MM.1S (cell line): Measurements from ENCODE around the gene VAMP1.

ENCODE experiments used
- DNase-seq: peaks from one replicate; pipeline ENCODE4 v3.0.0-alpha.2; 2015
- H2AFZ ChIP-seq: fragments of 300-600 bp; sonication (generic); 2 replicates; pipeline ENCODE4 v1.6.0; 2016; ENCODE audit warnings: antibody characterized with exemption, low read length
- H3F3A ChIP-seq: fragments of 300-600 bp; sonication (generic); 2 replicates; pipeline ENCODE4 v1.6.1; 2016; ENCODE audit warnings: mild to moderate bottlenecking, antibody characterized with exemption, low read length, moderate library complexity, mixed read lengths; ENCODE audit not compliant: insufficient read depth
- H3K27ac ChIP-seq: fragments of 300-600 bp; sonication (generic); 2 replicates; pipeline ENCODE4 v1.5.1; 2016; ENCODE audit warnings: mild to moderate bottlenecking, low read length
- H3K27me3 ChIP-seq: fragments of 300-600 bp; sonication (generic); replicated peaks from 2 replicates; pipeline ENCODE4 v1.6.0; 2016; ENCODE audit warnings: low read length; ENCODE audit not compliant: insufficient read depth
- H3K36me3 ChIP-seq: fragments of 300-600 bp; sonication (generic); replicated peaks from 2 replicates; pipeline ENCODE4 v1.6.1; 2016; ENCODE audit warnings: mild to moderate bottlenecking, low read length, mixed read lengths; ENCODE audit not compliant: insufficient read depth
- H3K4me1 ChIP-seq: fragments of 300-600 bp; sonication (generic); 2 replicates; pipeline ENCODE4 v1.6.1; 2016; ENCODE audit warnings: low read length, mixed read lengths
- H3K4me2 ChIP-seq: fragments of 300-600 bp; sonication (generic); 2 replicates; pipeline ENCODE4 v1.6.0; 2016; ENCODE audit warnings: low read depth, low read length
- H3K4me3 ChIP-seq: fragments of 300-600 bp; sonication (generic); 2 replicates; pipeline ENCODE4 v1.5.1; 2016; ENCODE audit warnings: low read length, mixed read lengths
- H3K79me2 ChIP-seq: fragments of 300-600 bp; sonication (generic); 2 replicates; pipeline ENCODE4 v1.6.1; 2016; ENCODE audit warnings: mixed run types, low read length, mixed read lengths
- H3K9ac ChIP-seq: fragments of 300-600 bp; sonication (generic); 2 replicates; pipeline ENCODE4 v1.6.1; 2016; ENCODE audit warnings: low read length, mixed read lengths
- H3K9me2 ChIP-seq: fragments of 300-600 bp; sonication (generic); replicated peaks from 2 replicates; pipeline ENCODE4 v1.6.1; 2016; ENCODE audit warnings: mild to moderate bottlenecking, low read length, mixed read lengths; ENCODE audit not compliant: insufficient read depth
- H3K9me3 ChIP-seq: fragments of 300-600 bp; sonication (generic); replicated peaks from 2 replicates; pipeline ENCODE4 v1.6.1; 2016; ENCODE audit warnings: mild to moderate bottlenecking, low read length, mixed read lengths; ENCODE audit not compliant: insufficient read depth
- H4K20me1 ChIP-seq: fragments of 300-600 bp; sonication (generic); 2 replicates; pipeline ENCODE4 v1.6.1; 2016; ENCODE audit warnings: mild to moderate bottlenecking, low read length, moderate library complexity, mixed read lengths; ENCODE audit not compliant: insufficient read depth
- CTCF ChIP-seq: fragments of 300-600 bp; sonication (generic); IDR thresholded peaks from 2 replicates; pipeline ENCODE4 v1.5.1; 2016; ENCODE audit warnings: antibody characterized with exemption, low read length, mixed read lengths
- EZH2 ChIP-seq: fragments of 300-600 bp; sonication (generic); optimal IDR thresholded peaks from 2 replicates; pipeline ENCODE3; 2017; ENCODE audit warnings: low read depth, mild to moderate bottlenecking, antibody characterized with exemption, low read length, mixed read lengths
- EZH2phosphoT487 ChIP-seq: fragments of 300-600 bp; sonication (generic); IDR thresholded peaks from 2 replicates; pipeline ENCODE4 v1.6.1; 2018; ENCODE audit warnings: antibody characterized with exemption, low read length

The VAMP1 gene

GRCh38 chr12:6452245-6452943, 18.1 kb downstream of the VAMP1 start:
- Histone ChIP-seq H3K4me3 (peak overlapping the region; percentile 80), H3K27ac (peak overlapping the region; percentile 85), H3K9me3 (no peaks in the 10 kb centered on the region), H3K4me2 (peak overlapping the region; percentile 98), H3F3A (peaks cover 12% of the 10 kb centered on the region), H3K9me2 (no peaks in the 10 kb centered on the region), H2AFZ (0 out of 2 replicates have a peak overlapping the region, but pooled peaks have one; percentile 5), H3K4me1 (peaks cover 20% of the 10 kb centered on the region), H3K36me3 (0 out of 2 replicates have a peak, but pooled peaks cover 7% of the 10 kb centered on the region), H3K79me2 (peaks cover 48% of the 10 kb centered on the region), H3K27me3 (no peaks in the 10 kb centered on the region), H3K9ac (peak overlapping the region; percentile 95), H4K20me1 (no peaks in the 10 kb centered on the region)
- peak; percentile 50 for DNase-seq
- no peak for TF ChIP-seq EZH2phosphoT487

DNA sequence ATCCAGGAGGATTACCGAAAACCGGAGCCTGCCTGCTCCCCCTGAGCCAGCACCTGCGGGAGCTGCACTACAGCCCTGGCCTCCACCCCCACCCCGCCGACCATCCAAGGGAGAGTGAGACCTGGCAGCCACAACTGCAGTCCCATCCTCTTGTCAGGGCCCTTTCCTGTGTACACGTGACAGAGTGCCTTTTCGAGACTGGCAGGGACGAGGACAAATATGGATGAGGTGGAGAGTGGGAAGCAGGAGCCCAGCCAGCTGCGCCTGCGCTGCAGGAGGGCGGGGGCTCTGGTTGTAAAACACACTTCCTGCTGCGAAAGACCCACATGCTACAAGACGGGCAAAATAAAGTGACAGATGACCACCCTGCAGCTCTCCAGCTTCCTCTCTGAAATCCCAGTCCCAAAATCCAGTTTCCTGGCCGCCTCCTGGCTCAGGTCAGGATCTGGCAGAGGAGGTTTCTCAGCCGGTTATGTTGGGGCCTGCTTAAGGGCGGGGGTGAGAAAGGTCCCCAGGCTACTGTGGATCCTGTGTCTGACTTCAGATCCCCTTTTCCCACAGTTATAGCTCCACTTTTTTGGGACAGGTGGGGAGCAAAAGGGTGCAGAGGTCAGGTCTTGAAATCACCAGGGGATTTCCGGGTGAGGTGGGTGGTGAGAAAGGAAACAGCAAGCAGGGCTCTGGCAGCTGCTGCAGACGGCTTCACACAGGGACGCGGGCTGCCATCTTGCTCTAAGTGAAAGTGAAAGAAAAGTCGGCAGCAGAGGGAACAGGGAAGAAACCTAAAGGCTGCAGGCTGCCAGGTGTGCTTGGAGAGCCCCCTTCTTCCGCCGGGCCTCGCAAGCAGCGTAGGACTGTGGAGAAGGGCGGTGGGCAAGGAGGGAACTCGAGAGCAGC, 18.9 kb downstream of the VAMP1 start, which contains the start of gene TAPBPL:
Gene TAPBPL (plus strand): TSS at position 695 of the 897 bp plus-strand sequence. CDS start 207 bp downstream, outside the sequence.
- Histone ChIP-seq H3K4me2 (peak within 1 kb of the TSS; percentile 98), H3K4me1 (peaks cover 28% of the 10 kb centered on the region), H3K9ac (peak within 1 kb of the TSS; percentile 95), H3K9me3 (no peaks in the 10 kb centered on the region), H3K27ac (peak within 1 kb of the TSS; percentile 85), H3K27me3 (no peaks in the 10 kb centered on the region), H3K9me2 (no peaks in the 10 kb centered on the region), H3K4me3 (peak within 1 kb of the TSS; percentile 80), H2AFZ (peak within 1 kb of the TSS; percentile 65), H3K36me3 (0 out of 2 replicates have a peak, but pooled peaks cover 3% of the 10 kb centered on the region), H3K79me2 (peaks cover 41% of the 10 kb centered on the region), H3F3A (peaks cover 20% of the 10 kb centered on the region), H4K20me1 (no peaks in the 10 kb centered on the region)
- DNase-seq, result peak; percentile 87
- no peak for TF ChIP-seq CTCF

DNA sequence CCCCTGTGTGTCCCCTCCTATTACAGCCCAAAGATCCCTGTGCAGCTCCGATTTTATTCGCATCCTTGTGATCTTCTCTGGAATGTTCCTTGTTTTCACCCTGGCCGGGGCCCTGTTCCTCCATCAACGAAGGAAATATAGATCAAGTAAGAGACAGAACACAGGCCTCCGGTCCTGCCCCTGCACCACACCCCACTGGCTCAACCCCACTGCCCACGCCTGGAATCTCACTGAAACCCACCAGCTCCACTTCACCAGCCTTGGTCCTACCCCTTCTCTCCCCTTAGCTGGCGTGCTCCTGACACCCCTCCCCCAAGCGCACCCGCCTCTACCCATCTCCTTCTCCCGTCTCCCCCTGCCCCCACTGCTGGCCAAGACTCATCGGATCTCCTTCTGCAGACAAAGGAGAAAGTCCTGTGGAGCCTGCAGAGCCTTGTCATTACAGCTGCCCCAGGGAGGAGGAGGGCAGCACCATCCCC, 19.6 kb downstream of the VAMP1 start:
- peak overlapping the region; percentile 85; the same call in 1 of the 2 replicates for H3K27ac ChIP-seq
- H3K36me3 ChIP-seq, result 0 out of 2 replicates have a peak, but pooled peaks cover 3% of the 10 kb centered on the region
- no peaks in the 10 kb centered on the region for H3K27me3 ChIP-seq
- peaks cover 41% of the 10 kb centered on the region for H3K79me2 ChIP-seq
- DNase-seq, result no peak
- TF ChIP-seq EZH2phosphoT487 (no peak), CTCF (no peak), EZH2 (no peak)
- peaks cover 26% of the 10 kb centered on the region for H3F3A ChIP-seq
- peak overlapping the region; percentile 95 for H3K9ac ChIP-seq
- peak overlapping the region; percentile 65 for H2AFZ ChIP-seq
- H3K4me3 ChIP-seq, result peak overlapping the region; percentile 80
- H3K9me2 ChIP-seq, result no peaks in the 10 kb centered on the region
- peak overlapping the region; percentile 98 for H3K4me2 ChIP-seq
- no peaks in the 10 kb centered on the region for H4K20me1 ChIP-seq
- peaks cover 32% of the 10 kb centered on the region for H3K4me1 ChIP-seq
- H3K9me3 ChIP-seq, result no peaks in the 10 kb centered on the region
